LNCAP (cell line): Measurements from ENCODE around the gene AGTPBP1.

Source experiments
- TF ChIP-seq, protein P1 (sequence below): fragments of 450-650 bp; IDR thresholded peaks from 2 replicates; pipeline ENCODE4 v1.5.1; 2017; ENCODE audit warnings: mild to moderate bottlenecking

AGTPBP1 gene

GRCh38 chr9:85569988-85570387, 171.8 kb downstream of the AGTPBP1 start:
- TF ChIP-seq, protein P1, sequence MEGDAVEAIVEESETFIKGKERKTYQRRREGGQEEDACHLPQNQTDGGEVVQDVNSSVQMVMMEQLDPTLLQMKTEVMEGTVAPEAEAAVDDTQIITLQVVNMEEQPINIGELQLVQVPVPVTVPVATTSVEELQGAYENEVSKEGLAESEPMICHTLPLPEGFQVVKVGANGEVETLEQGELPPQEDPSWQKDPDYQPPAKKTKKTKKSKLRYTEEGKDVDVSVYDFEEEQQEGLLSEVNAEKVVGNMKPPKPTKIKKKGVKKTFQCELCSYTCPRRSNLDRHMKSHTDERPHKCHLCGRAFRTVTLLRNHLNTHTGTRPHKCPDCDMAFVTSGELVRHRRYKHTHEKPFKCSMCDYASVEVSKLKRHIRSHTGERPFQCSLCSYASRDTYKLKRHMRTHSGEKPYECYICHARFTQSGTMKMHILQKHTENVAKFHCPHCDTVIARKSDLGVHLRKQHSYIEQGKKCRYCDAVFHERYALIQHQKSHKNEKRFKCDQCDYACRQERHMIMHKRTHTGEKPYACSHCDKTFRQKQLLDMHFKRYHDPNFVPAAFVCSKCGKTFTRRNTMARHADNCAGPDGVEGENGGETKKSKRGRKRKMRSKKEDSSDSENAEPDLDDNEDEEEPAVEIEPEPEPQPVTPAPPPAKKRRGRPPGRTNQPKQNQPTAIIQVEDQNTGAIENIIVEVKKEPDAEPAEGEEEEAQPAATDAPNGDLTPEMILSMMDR: no peak

DNA sequence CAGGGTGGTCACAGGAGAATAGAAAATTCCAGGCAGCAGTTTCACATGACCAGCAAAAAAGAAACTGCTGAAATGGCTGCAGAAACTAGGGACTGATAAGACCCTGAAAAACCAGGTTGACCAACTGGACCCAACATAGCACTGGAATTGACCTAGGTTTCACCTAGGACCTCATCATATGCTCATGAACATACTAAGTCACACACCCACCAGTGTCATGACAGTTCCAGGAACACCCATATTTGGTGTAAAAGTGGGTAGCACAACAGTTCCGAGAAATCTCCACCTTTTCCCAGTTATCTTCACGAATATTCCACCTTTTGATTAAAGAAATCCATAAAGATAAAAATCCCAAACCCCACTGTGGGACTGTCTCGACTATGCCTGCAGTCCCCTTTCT, 182.2 kb downstream of the AGTPBP1 start:
- TF ChIP-seq, protein P1: no peak

- TF ChIP-seq, protein P1: no peak
Measured at GRCh38 chr9:85554349-85554748, 187.4 kb downstream of the AGTPBP1 start.

GRCh38 chr9:85553475-85553874, 188.3 kb downstream of the AGTPBP1 start:
- TF ChIP-seq, protein P1: no peak

- TF ChIP-seq, protein P1: no peak
Measured at GRCh38 chr9:85547599-85547998, 194.2 kb downstream of the AGTPBP1 start.

DNA sequence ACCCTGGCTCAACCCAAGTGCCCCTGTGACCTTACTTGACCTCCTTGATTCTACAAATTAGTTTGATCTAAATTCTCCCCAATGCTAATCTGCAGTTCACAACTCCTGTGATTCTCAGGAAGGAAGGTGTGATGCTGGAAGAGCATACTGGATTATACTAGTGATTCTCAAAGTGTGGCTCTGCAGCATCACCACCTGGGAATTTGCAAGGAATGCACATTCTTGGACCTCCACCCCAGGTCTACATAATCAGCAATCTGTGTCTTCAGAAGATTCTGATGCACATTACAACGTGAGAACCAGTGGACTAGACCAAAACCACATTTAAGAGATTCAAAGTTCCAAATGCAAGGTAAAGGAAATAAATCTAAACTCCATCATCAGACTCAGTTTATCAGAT, 198.6 kb downstream of the AGTPBP1 start:
- TF ChIP-seq, protein P1: no peak

GRCh38 chr9:85541876-85542275, 199.9 kb downstream of the AGTPBP1 start:
- TF ChIP-seq, protein P1: no peak

GRCh38 chr9:85536514-85536913, 205.2 kb downstream of the AGTPBP1 start:
- TF ChIP-seq, protein P1: no peak
